HG03558 (cell line): ENCODE results near the gene ZNF331.

Source experiments
- ATAC-seq: cut with Tn5 transposase; IDR thresholded peaks from one replicate; pipeline ENCODE4 v1.9.1; 2021; ENCODE audit warnings: moderate number of reproducible peaks; ENCODE audit not compliant: unreplicated experiment; ENCODE audit errors: extremely low read depth

The ZNF331 gene

DNA sequence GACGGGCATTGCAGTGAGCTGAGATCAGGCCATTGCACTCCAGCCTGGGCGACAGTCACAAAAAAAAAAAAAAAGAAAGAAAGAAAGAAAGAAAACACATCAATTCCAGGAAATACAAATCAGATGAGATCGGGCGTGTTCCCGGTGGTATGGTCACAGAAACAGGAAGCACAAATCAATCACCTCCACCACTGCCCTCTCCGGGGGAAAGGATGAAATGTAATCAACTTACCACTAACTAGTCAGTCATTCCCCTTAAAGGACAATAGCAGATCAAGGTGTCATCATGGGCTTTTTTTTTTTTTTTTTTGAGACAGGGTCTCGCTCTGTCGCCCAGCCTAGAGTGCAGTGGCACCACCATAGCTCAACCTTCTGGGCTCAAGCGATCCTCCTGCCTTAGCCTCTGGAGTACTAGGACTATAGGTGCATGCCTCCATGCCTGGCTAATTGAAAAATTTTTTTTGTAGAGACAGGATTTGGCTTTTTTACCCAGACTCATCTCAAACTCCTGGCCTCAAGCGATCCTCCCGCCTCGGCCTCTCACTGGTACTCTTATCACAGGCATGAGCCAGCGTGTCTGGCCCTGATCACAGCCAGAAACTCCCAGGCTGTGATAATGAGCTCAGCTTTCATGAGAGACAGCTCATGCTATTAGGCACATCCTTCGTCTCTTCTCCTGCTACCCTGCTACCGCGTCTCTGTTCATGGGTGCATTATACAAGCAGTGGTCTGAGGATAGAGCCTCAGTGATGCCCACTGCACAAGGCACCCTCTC is 87.0 kb downstream of the ZNF331 start:
- no peak for ATAC-seq

- no peak for ATAC-seq
Measured at GRCh38 chr19:53626486-53626885, 88.5 kb downstream of the ZNF331 start.

- no peak for ATAC-seq
Measured at GRCh38 chr19:53626976-53627375, 89.0 kb downstream of the ZNF331 start.
